ENCODE data around the gene SLC25A29.

DNA sequence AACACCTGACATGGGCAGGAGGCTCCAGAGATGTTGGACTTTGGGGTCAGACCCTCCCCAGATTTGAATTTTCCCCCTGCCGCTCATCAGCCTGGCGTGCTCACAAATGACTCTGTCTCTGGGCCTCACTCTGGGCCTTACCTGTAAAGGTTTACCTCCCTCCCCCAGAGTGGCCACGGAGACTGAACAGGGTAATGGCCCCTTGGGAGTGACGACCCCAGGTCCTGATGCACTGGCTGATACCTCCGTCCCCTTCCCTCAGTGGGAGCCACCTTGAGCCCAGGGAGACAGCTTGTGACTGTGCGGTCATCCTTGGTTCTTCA, 7.0 kb downstream of the SLC25A29 start:
- TF ChIP-seq EZH2 (IDR thresholded peaks at IDR 0.05): no peak
- no peak for TF ChIP-seq POLR2AphosphoS5 (IDR thresholded peaks at IDR 0.05; ENCODE audit: borderline replicate concordance, low read depth, low read length)
